Gastroesophageal sphincter (tissue), 3 donors: ENCODE results near the gene ACAD10.

Source experiments
- CTCF ChIP-seq, 4 experiments: fragments of 200-600 bp in 2 of 4; fragments of 450-650 bp in 2 of 4; sonication (generic) in 1 of 4; IDR thresholded peaks; one replicate each; pipeline ENCODE4 v1.5.1; 2017 to 2019; ENCODE audit warnings: antibody characterized with exemption in 4 of 4, mild to moderate bottlenecking in 2 of 4, moderate library complexity in 2 of 4
- POLR2A ChIP-seq, 2 donors: fragments of 450-650 bp; IDR thresholded peaks; one replicate each; pipeline ENCODE4 v1.6.1; 2017; ENCODE audit warnings: antibody characterized with exemption in 2 of 2, mild to moderate bottlenecking in 2 of 2, moderate library complexity in 1 of 2
- POLR2AphosphoS5 ChIP-seq: sonication (generic); formaldehyde crosslinking; IDR thresholded peaks from one replicate; pipeline ENCODE4 v1.6.1; 2017; ENCODE audit warnings: antibody characterized with exemption

GRCh38 chr12:111650912-111651311, 34.9 kb upstream of the ACAD10 start:
- no peak for TF ChIP-seq CTCF (IDR thresholded peaks at IDR 0.05)
- TF ChIP-seq POLR2A (IDR thresholded peaks at IDR 0.05), result no peak
- no peak for TF ChIP-seq POLR2AphosphoS5
